HL-60 (cell line): ENCODE measurements around the gene CCDC187.

Source experiments
- CTCF ChIP-seq: IDR thresholded peaks from one replicate; pipeline ENCODE4 v1.5.1; 2011; ENCODE audit warnings: low read length, control low read depth, inconsistent platforms; ENCODE audit not compliant: insufficient read depth
- POLR2AphosphoS5 ChIP-seq: IDR thresholded peaks from 2 replicates; pipeline ENCODE4 v1.6.1; 2012; ENCODE audit warnings: low read depth
- REST ChIP-seq: IDR thresholded peaks from 2 replicates; pipeline ENCODE4 v1.6.1; 2012; ENCODE audit warnings: low read depth; ENCODE audit not compliant: insufficient replicate concordance
- SPI1 ChIP-seq: IDR thresholded peaks from 2 replicates; pipeline ENCODE4 v1.6.1; 2012; ENCODE audit warnings: low read depth, mild to moderate bottlenecking, borderline replicate concordance

GRCh38 chr9:136332482-136332983 is 28.6 kb upstream of the CCDC187 start:
- no peak for TF ChIP-seq CTCF
- no peak for TF ChIP-seq POLR2AphosphoS5
- TF ChIP-seq REST, result no peak
- no peak for TF ChIP-seq SPI1
